ENCODE measurements around the gene PTPRD. TPM values are rescaled to one million over a fixed set of nuclear protein-coding genes. Genes with fewer than 3 reads are reported as not detected.

The PTPRD gene
- total and polyA plus RNA-seq, 2 donors (not counting 1 experiment from before 2014, with no cell fraction given) = 0.35 to 4.8 TPM

DNA sequence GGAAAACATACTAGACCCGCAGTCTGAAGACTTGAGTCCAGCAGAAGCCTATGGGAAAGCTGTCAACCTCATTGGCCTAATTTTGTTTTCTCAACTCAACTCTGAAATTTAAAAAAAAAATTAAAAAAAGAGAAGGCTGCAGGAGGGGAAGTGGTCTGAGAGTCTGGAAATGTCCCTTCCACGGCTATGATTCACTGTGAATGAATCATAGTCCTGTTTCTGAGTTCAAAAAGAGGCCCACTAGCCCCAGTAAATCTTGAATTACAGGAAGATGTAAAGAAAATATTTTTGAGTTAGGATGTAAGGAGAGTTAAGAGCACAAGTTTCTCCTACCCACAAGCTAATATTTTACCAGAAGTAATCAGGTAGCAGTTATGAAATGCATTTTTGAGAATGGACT lies 2247.8 kb downstream of the PTPRD start:
- TF ChIP-seq CTCF (conservative IDR thresholded peaks at IDR 0.05 in 1 of 2, IDR thresholded peaks at IDR 0.05 in 1 of 2; ENCODE audit: low read depth in 1 of 2, low read length in 2 of 2) (no peak), EZH2 (IDR thresholded peaks at IDR 0.05; ENCODE audit: low read length, missing control alignments) (no peak)
- Histone ChIP-seq H3K36me3 (ENCODE audit: control insufficient read depth, insufficient read depth, low read length) (no peaks in the 10 kb centered on the region), H4K20me1 (ENCODE audit: control insufficient read depth, extremely low read depth, insufficient read depth, low read length) (no peaks in the 10 kb centered on the region), H2AFZ (ENCODE audit: low read length) (no peak overlapping the region), H3K4me2 (ENCODE audit: extremely low read depth, insufficient read depth, low read length) (no peak overlapping the region), H3K9me3 (ENCODE audit: control insufficient read depth, insufficient read depth, low read depth, low read length) (no peaks in the 10 kb centered on the region), H3K4me3 (replicated peaks in 1 of 4; ENCODE audit: control extremely low read depth in 1 of 4, insufficient read depth in 1 of 4, low read depth in 3 of 4, low read length in 4 of 4) (no peak overlapping the region), H3K9ac (ENCODE audit: insufficient read depth, low read length) (no peak overlapping the region), H3K79me2 (ENCODE audit: control insufficient read depth, insufficient read depth, low read length) (no peaks in the 10 kb centered on the region), H3K4me1 (ENCODE audit: control insufficient read depth, extremely low read depth, insufficient read depth, low read length) (peaks cover 4% of the 10 kb centered on the region), H3K27me3 (ENCODE audit: control insufficient read depth, insufficient read depth, low read length) (no peaks in the 10 kb centered on the region), H3K27ac (ENCODE audit: insufficient read depth, low read length) (no peak overlapping the region)
- peak; percentile 79 to 89 for DNase-seq (ENCODE audit: low read depth in 2 of 2)

GRCh38 chr9:8364026-8364752 lies 2248.6 kb downstream of the PTPRD start:
- no peaks in the 10 kb centered on the region for H3K9me3 ChIP-seq (ENCODE audit: control insufficient read depth, insufficient read depth, low read depth, low read length)
- TF ChIP-seq EZH2 (IDR thresholded peaks at IDR 0.05; ENCODE audit: low read length, missing control alignments) (no peak), CTCF (conservative IDR thresholded peaks at IDR 0.05 in 1 of 2, IDR thresholded peaks at IDR 0.05 in 1 of 2; ENCODE audit: low read depth in 1 of 2, low read length in 2 of 2) (no peak)
- no peak overlapping the region for H3K4me2 ChIP-seq (ENCODE audit: extremely low read depth, insufficient read depth, low read length)
- H3K9ac ChIP-seq (ENCODE audit: insufficient read depth, low read length) = no peak overlapping the region
- H2AFZ ChIP-seq (ENCODE audit: low read length) = no peak overlapping the region
- H4K20me1 ChIP-seq (ENCODE audit: control insufficient read depth, extremely low read depth, insufficient read depth, low read length) = no peaks in the 10 kb centered on the region
- H3K79me2 ChIP-seq (ENCODE audit: control insufficient read depth, insufficient read depth, low read length) = no peaks in the 10 kb centered on the region
- H3K27me3 ChIP-seq (ENCODE audit: control insufficient read depth, insufficient read depth, low read length) = no peaks in the 10 kb centered on the region
- DNase-seq (ENCODE audit: low read depth in 2 of 2) = no peak
- H3K4me1 ChIP-seq (ENCODE audit: control insufficient read depth, extremely low read depth, insufficient read depth, low read length) = peaks cover 4% of the 10 kb centered on the region
- H3K4me3 ChIP-seq (replicated peaks in 1 of 4; ENCODE audit: control extremely low read depth in 1 of 4, insufficient read depth in 1 of 4, low read depth in 3 of 4, low read length in 4 of 4) = no peak overlapping the region
- H3K36me3 ChIP-seq (ENCODE audit: control insufficient read depth, insufficient read depth, low read length) = no peaks in the 10 kb centered on the region
- no peak overlapping the region for H3K27ac ChIP-seq (ENCODE audit: insufficient read depth, low read length)

GRCh38 chr9:8362250-8362649 lies 2250.6 kb downstream of the PTPRD start:
- Histone ChIP-seq H3K27ac (ENCODE audit: insufficient read depth, low read length) (no peak overlapping the region), H4K20me1 (ENCODE audit: control insufficient read depth, extremely low read depth, insufficient read depth, low read length) (no peaks in the 10 kb centered on the region), H2AFZ (ENCODE audit: low read length) (no peak overlapping the region), H3K27me3 (ENCODE audit: control insufficient read depth, insufficient read depth, low read length) (no peaks in the 10 kb centered on the region), H3K9ac (ENCODE audit: insufficient read depth, low read length) (no peak overlapping the region), H3K36me3 (ENCODE audit: control insufficient read depth, insufficient read depth, low read length) (no peaks in the 10 kb centered on the region), H3K4me3 (replicated peaks in 1 of 4; ENCODE audit: control extremely low read depth in 1 of 4, insufficient read depth in 1 of 4, low read depth in 3 of 4, low read length in 4 of 4) (no peak overlapping the region), H3K79me2 (ENCODE audit: control insufficient read depth, insufficient read depth, low read length) (no peaks in the 10 kb centered on the region), H3K9me3 (ENCODE audit: control insufficient read depth, insufficient read depth, low read depth, low read length) (no peaks in the 10 kb centered on the region), H3K4me2 (ENCODE audit: extremely low read depth, insufficient read depth, low read length) (no peak overlapping the region), H3K4me1 (ENCODE audit: control insufficient read depth, extremely low read depth, insufficient read depth, low read length) (peaks cover 4% of the 10 kb centered on the region)
- no peak for DNase-seq (ENCODE audit: low read depth in 2 of 2)
- no peak for TF ChIP-seq EZH2 (IDR thresholded peaks at IDR 0.05; ENCODE audit: low read length, missing control alignments)
- no peak for TF ChIP-seq CTCF (conservative IDR thresholded peaks at IDR 0.05 in 1 of 2, IDR thresholded peaks at IDR 0.05 in 1 of 2; ENCODE audit: low read depth in 1 of 2, low read length in 2 of 2)

Measured in fibroblast of lung (primary cell).